H9 (cell line): ENCODE data around the gene JPH2. TPM values are rescaled to one million over a fixed set of nuclear protein-coding genes. Genes with fewer than 3 reads are reported as not detected.

Experiments used
- DNase-seq: peaks from one replicate; pipeline ENCODE4 v3.0.0-alpha.2; 2017
- H2AFZ ChIP-seq: one replicate; pipeline ENCODE4 v1.6.1; 2013; ENCODE audit warnings: mild to moderate bottlenecking, low read length, control low read depth, moderate library complexity
- H2AK5ac ChIP-seq: 2 replicates; pipeline ENCODE4 v1.6.1; 2013; ENCODE audit warnings: low read length, control low read depth, mixed read lengths; ENCODE audit not compliant: insufficient read length
- H2BK120ac ChIP-seq: one replicate; pipeline ENCODE4 v1.6.1; 2013; ENCODE audit warnings: low read depth, mild to moderate bottlenecking, low read length, control low read depth, inconsistent platforms; ENCODE audit not compliant: poor library complexity, severe bottlenecking
- H2BK12ac ChIP-seq: 2 replicates; pipeline ENCODE4 v1.6.1; 2013; ENCODE audit warnings: low read length, control low read depth, mixed read lengths, low read depth; ENCODE audit not compliant: insufficient read length
- H2BK15ac ChIP-seq: 2 replicates; pipeline ENCODE4 v1.6.1; 2013; ENCODE audit warnings: low read depth, low read length, control low read depth
- H2BK20ac ChIP-seq: one replicate; pipeline ENCODE4 v1.6.1; 2013; ENCODE audit warnings: low read depth, mild to moderate bottlenecking, low read length, control low read depth, inconsistent platforms; ENCODE audit not compliant: poor library complexity, severe bottlenecking
- H2BK5ac ChIP-seq: 2 replicates; pipeline ENCODE4 v1.6.1; 2013; ENCODE audit warnings: low read length, control low read depth, mixed read lengths; ENCODE audit not compliant: insufficient read length
- H3K14ac ChIP-seq: 2 replicates; pipeline ENCODE4 v1.6.1; 2013; ENCODE audit warnings: low read length, control low read depth; ENCODE audit not compliant: insufficient read depth
- H3K18ac ChIP-seq: 2 replicates; pipeline ENCODE4 v1.6.1; 2013; ENCODE audit warnings: low read depth, mild to moderate bottlenecking, mixed read lengths, low read length, control low read depth; ENCODE audit not compliant: insufficient read length
- H3K23ac ChIP-seq: 2 replicates; pipeline ENCODE4 v1.6.1; 2013; ENCODE audit warnings: low read length, control low read depth, mixed read lengths, low read depth; ENCODE audit not compliant: insufficient read length
- H3K23me2 ChIP-seq: 2 replicates; pipeline ENCODE4 v1.6.1; 2013; ENCODE audit warnings: low read depth, mild to moderate bottlenecking, mixed read lengths, low read length, control low read depth; ENCODE audit not compliant: insufficient read length, poor library complexity, severe bottlenecking
- H3K27ac ChIP-seq: 2 replicates; pipeline ENCODE4 v1.5.1; 2013; ENCODE audit warnings: low read length, control low read depth, mixed read lengths, low read depth; ENCODE audit not compliant: insufficient read length
- H3K27me3 ChIP-seq: 2 replicates; pipeline ENCODE4 v1.6.1; 2013; ENCODE audit warnings: low read length, control low read depth, inconsistent platforms; ENCODE audit not compliant: insufficient read depth
- H3K4ac ChIP-seq: 2 replicates; pipeline ENCODE4 v1.6.1; 2013; ENCODE audit warnings: low read depth, mild to moderate bottlenecking, control low read depth, inconsistent platforms, low read length, moderate library complexity
- H3K4me1 ChIP-seq: 2 replicates; pipeline ENCODE4 v1.6.1; 2013; ENCODE audit warnings: low read length, control low read depth, inconsistent platforms; ENCODE audit not compliant: insufficient read depth
- H3K4me2 ChIP-seq: 2 replicates; pipeline ENCODE4 v1.6.1; 2013; ENCODE audit warnings: low read length, control low read depth, mixed read lengths; ENCODE audit not compliant: insufficient read length, insufficient read depth
- H3K56ac ChIP-seq: 2 replicates; pipeline ENCODE4 v1.6.1; 2013; ENCODE audit warnings: low read depth, mild to moderate bottlenecking, mixed read lengths, low read length, control low read depth; ENCODE audit not compliant: insufficient read length
- H3K79me1 ChIP-seq: 2 replicates; pipeline ENCODE4 v1.6.1; 2013; ENCODE audit warnings: low read depth, mild to moderate bottlenecking, moderate library complexity, low read length, control low read depth, inconsistent platforms; ENCODE audit not compliant: insufficient read depth, poor library complexity, severe bottlenecking
- H3K79me2 ChIP-seq: 2 replicates; pipeline ENCODE4 v1.6.1; 2013; ENCODE audit warnings: low read length, control low read depth, inconsistent platforms; ENCODE audit not compliant: insufficient read depth
- H3K9ac ChIP-seq: 2 replicates; pipeline ENCODE4 v1.6.1; 2013; ENCODE audit warnings: low read length, control low read depth, mixed read lengths; ENCODE audit not compliant: insufficient read length; ENCODE audit errors: extremely low read depth
- H3K9me3 ChIP-seq: one replicate; pipeline ENCODE4 v1.6.1; 2013; ENCODE audit warnings: low read depth, low read length, inconsistent platforms; ENCODE audit not compliant: control insufficient read depth
- H3T11ph ChIP-seq: one replicate; pipeline ENCODE4 v1.6.1; 2013; ENCODE audit warnings: mild to moderate bottlenecking, low read length, control low read depth, inconsistent platforms
- H4K20me1 ChIP-seq: one replicate; pipeline ENCODE4 v1.6.1; 2013; ENCODE audit not compliant: control insufficient read depth, insufficient read length, insufficient read depth
- H4K5ac ChIP-seq: 2 replicates; pipeline ENCODE4 v1.6.1; 2013; ENCODE audit warnings: low read depth, mild to moderate bottlenecking, mixed read lengths, low read length, control low read depth; ENCODE audit not compliant: insufficient read length
- H4K8ac ChIP-seq: replicated peaks from 2 replicates; pipeline ENCODE4 v1.6.1; 2013; ENCODE audit warnings: low read length, control low read depth, mixed read lengths, low read depth; ENCODE audit not compliant: insufficient read length
- H4K91ac ChIP-seq: 2 replicates; pipeline ENCODE4 v1.6.1; 2013; ENCODE audit warnings: low read depth, mild to moderate bottlenecking, moderate library complexity, mixed read lengths, low read length, control low read depth; ENCODE audit not compliant: insufficient read length
- H3K27ac Mint-ChIP-seq, 3 experiments: 2 replicates in 2 of 3; 3 replicates in 1 of 3; pipeline ENCODE4 v1.8.0; 2020 to 2021; ENCODE audit warnings: mixed read lengths in 3 of 3, mild to moderate bottlenecking in 1 of 3, moderate library complexity in 1 of 3
- H3K27me3 Mint-ChIP-seq: 2 replicates; pipeline ENCODE4 v1.8.0; 2021; ENCODE audit warnings: low read depth, mild to moderate bottlenecking, moderate library complexity, mixed read lengths
- H3K36me3 Mint-ChIP-seq, 3 experiments: 2 replicates in 2 of 3; 3 replicates in 1 of 3; pipeline ENCODE4 v1.8.0; 2020 to 2021; ENCODE audit warnings: low read depth in 3 of 3, mixed read lengths in 3 of 3; ENCODE audit not compliant: insufficient read depth in 1 of 3
- H3K4me1 Mint-ChIP-seq, 2 experiments: 2 replicates each; pipeline ENCODE4 v1.8.0; 2020; ENCODE audit warnings: mixed read lengths in 2 of 2
- H3K4me3 Mint-ChIP-seq, 2 experiments: 2 replicates in 1 of 2; 3 replicates in 1 of 2; pipeline ENCODE4 v1.8.0; 2020 to 2021; ENCODE audit warnings: mild to moderate bottlenecking in 2 of 2, mixed read lengths in 2 of 2, moderate library complexity in 1 of 2
- H3K9me3 Mint-ChIP-seq, 2 experiments: 2 replicates in 1 of 2; 3 replicates in 1 of 2; pipeline ENCODE4 v1.8.0; 2020; ENCODE audit warnings: mild to moderate bottlenecking in 2 of 2, mixed read lengths in 2 of 2, moderate library complexity in 1 of 2
- WGBS: extraction: QIAGEN DNeasy Blood & Tissue Kit; methylation state at CpG from one replicate; pipeline ENCODE4 v1.1.7; 2013; ENCODE audit warnings: missing lambda C conversion rate, low lambda C conversion rate, mixed read lengths; ENCODE audit not compliant: insufficient read length; ENCODE audit errors: extremely low coverage; 5-methylcytosine and 5-hydroxymethylcytosine counted together
- total RNA-seq: library from RNA; stranded (reverse); gene quantifications from 2 replicates; pipeline ENCODE4 v1.2.1, GENCODE V29; 2021
- TF ChIP-seq, protein P1 (sequence below): fragments of 200-600 bp; sonication (generic); conservative IDR thresholded peaks from 3 replicates; pipeline ENCODE4 v1.8.0; 2021; ENCODE audit warnings: antibody characterized with exemption, mild to moderate bottlenecking

Gene JPH2
- total RNA-seq, 1 experiment from 2014 or later = 0.31 TPM

DNA sequence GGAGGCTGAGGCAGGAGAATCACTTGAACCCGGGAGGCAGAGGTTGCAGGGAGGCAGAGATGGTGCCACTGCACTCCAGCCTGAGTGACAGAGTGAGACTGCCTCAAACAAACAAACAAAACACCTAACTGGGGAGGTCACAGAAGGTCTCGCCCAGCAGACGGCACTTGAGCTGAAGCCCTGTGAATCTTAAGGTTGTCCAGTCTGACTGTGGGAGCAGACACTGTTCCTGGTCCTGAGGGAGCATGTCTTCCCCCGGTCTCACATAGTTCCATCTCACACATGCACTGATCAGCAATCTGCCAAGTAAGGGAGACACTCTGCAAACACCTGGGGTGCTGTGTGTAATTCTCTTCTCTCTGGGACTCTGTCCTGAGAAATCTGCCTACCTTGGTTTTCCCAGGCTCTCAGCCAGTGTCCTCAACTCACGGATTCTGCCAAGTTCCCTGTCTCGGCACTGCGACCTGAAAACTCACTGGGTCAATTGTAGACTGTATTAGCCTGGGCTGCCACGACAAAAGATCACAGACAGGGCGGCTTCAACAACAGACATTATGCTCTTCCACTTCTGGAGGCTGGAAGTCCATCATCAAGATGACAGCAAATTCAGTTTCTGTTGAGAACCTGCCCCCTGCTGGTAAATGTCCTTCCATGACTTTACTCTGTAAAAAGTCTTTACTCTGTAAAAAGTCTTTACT is 94.3 kb downstream of the JPH2 start:
- H2BK120ac ChIP-seq = no peak overlapping the region
- H3K27me3 ChIP-seq = no peaks in the 10 kb centered on the region
- H3K23ac ChIP-seq = no peak overlapping the region
- no peak overlapping the region for H2AK5ac ChIP-seq
- no peak overlapping the region for H3K9ac ChIP-seq
- H3K18ac ChIP-seq = no peak overlapping the region
- DNase-seq = peak; percentile 41
- H3K4ac ChIP-seq = no peak overlapping the region
- Mint-ChIP-seq H3K27me3 (no peaks in the 10 kb centered on the region), H3K4me1 (peaks cover 2 to 8% of the 10 kb centered on the region in 2 experiments; a peak in 3 of 4 replicates), H3K36me3 (no peaks in the 10 kb centered on the region), H3K9me3 (no peaks in the 10 kb centered on the region), H3K27ac (peak overlapping the region in 1 of 3 experiments; percentile 68; a peak in 1 of 7 replicates), H3K4me3 (no peak overlapping the region)
- no peak overlapping the region for H2BK12ac ChIP-seq
- no peaks in the 10 kb centered on the region for H4K20me1 ChIP-seq
- H2AFZ ChIP-seq = no peak overlapping the region
- no peaks in the 10 kb centered on the region for H3K79me1 ChIP-seq
- H3K14ac ChIP-seq = no peak overlapping the region
- no peak overlapping the region for H2BK20ac ChIP-seq
- H3K27ac ChIP-seq = no peak overlapping the region
- no peak overlapping the region for H4K5ac ChIP-seq
- no peaks in the 10 kb centered on the region for H3K79me2 ChIP-seq
- no peak overlapping the region for H3K56ac ChIP-seq
- H2BK15ac ChIP-seq = no peak overlapping the region
- no peaks in the 10 kb centered on the region for H3K23me2 ChIP-seq
- H4K8ac ChIP-seq = no peak overlapping the region
- H2BK5ac ChIP-seq = no peak overlapping the region
- H3K9me3 ChIP-seq = no peaks in the 10 kb centered on the region
- WGBS = no CpG with 5 or more reads among the region's 9 CpGs
- TF ChIP-seq, protein P1, sequence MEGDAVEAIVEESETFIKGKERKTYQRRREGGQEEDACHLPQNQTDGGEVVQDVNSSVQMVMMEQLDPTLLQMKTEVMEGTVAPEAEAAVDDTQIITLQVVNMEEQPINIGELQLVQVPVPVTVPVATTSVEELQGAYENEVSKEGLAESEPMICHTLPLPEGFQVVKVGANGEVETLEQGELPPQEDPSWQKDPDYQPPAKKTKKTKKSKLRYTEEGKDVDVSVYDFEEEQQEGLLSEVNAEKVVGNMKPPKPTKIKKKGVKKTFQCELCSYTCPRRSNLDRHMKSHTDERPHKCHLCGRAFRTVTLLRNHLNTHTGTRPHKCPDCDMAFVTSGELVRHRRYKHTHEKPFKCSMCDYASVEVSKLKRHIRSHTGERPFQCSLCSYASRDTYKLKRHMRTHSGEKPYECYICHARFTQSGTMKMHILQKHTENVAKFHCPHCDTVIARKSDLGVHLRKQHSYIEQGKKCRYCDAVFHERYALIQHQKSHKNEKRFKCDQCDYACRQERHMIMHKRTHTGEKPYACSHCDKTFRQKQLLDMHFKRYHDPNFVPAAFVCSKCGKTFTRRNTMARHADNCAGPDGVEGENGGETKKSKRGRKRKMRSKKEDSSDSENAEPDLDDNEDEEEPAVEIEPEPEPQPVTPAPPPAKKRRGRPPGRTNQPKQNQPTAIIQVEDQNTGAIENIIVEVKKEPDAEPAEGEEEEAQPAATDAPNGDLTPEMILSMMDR = peak; percentile 72
- no peak overlapping the region for H3T11ph ChIP-seq
- H3K4me2 ChIP-seq = no peak overlapping the region
- 0 out of 2 replicates have a peak, but pooled peaks cover 2% of the 10 kb centered on the region for H3K4me1 ChIP-seq
- no peak overlapping the region for H4K91ac ChIP-seq
